HG03103 (cell line): ENCODE results near the gene RERE.

Source experiments
- ATAC-seq: cut with Tn5 transposase; IDR thresholded peaks from one replicate; pipeline ENCODE4 v1.9.1; 2021; ENCODE audit warnings: low read depth; ENCODE audit not compliant: unreplicated experiment

Gene RERE

DNA sequence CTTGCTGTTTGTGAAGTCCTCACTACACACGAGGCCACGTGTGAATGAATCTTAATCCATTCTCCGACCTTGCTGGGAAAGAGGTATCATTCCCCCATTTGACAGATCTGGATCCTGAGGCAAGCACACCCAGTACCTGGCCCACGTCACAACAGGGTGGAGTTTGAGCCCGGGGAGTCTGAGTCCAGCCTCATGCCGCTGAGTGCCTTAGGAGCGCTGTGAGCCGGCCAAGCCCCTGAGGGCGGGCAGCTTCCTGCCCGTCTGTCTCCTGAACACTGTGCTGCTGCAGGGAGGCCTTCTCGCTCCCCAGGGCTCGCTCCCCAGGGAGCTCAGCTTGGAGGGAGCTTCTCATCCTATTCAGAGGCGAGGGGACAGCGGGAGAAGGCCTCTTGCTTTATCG is 469.8 kb downstream of the RERE start:
- no peak for ATAC-seq

DNA sequence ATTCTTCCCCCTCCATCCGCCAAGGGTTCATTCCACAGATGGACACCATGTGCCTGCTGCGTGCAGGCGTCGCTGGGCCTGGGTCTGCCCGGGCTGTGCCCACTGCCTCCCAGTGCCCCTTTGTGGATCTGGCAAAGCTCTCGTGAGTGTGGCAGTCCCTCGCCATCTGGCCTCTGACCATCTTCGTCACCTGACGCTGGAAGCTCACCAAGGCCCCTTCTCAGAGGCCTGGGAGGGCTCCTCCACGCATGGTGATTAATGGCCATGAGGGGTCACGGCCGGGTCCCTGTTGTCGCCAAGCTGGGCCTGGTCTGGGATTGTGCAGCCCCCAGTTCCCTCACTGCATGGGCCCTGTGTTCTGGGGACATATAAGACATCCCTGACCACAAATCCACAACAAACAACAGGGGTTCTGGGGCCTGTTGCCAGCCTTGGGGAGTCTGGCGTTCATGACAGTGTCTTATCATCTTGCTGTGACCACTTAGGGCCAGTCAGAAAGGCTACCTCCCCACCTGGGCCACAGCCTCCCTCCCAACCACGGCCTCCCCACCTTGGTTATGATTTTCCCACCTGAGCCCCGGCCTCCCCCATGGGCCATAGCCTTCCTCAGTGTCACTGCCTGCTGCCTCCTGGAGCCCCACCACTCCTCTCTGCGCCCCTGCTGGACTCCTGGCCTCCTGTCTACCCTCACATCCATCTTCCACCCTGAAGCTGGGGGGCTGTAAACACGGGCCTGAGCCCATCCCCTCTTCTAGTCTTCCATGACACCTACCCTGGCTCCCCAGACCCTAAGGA is 471.6 kb downstream of the RERE start:
- ATAC-seq = no peak

DNA sequence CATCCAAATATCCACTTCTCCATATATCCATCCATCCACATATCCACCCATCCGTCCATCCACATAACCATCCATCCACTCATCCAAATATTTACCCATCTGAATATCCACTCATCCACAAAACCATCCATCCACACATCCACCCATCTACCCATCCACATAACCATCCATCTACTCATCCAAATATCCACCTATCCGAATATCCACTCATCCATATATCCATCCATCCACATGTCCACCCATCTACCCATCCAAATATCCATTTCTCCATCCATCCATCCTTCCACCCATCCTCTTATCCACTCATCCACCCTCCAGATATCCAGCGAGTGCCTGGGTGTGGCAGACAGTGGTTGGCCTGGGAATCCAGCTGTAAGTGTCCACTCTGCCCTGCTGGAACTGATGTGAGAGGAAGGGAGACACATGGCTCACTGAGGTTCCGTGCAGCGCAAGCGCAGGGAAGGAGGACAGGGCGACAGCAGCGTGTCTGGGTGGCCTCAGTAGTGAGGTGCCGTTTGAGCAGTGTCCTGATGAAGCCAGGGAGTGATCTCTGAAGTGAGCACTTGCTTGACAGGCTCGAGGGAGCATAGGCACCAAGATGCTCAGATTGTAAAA is 472.4 kb downstream of the RERE start:
- no peak for ATAC-seq

DNA sequence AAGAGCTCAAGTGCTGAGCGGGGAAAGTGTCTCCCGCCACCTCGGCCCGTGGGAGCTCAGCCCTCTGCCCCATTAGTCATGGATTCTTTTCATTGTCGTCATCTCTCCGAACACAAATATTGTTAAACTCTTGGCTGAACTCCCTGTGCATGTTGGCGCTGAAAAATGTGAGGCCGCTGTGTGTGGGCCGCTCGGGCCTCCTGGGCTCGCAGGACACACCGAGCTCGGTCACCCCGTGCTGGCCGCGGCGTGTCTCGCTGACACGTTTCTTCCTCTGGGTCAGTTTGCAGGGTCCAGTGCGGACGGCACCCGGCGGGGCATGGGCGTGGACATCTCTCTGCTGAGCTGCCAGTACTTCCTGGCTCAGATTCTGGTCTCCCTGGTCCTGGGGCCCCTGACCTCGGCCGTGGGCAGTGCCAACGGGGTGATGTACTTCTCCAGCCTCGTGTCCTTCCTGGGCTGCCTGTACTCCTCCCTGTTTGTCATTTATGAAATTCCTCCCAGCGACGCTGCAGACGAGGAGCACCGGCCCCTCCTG is 473.9 kb downstream of the RERE start:
- no peak for ATAC-seq

DNA sequence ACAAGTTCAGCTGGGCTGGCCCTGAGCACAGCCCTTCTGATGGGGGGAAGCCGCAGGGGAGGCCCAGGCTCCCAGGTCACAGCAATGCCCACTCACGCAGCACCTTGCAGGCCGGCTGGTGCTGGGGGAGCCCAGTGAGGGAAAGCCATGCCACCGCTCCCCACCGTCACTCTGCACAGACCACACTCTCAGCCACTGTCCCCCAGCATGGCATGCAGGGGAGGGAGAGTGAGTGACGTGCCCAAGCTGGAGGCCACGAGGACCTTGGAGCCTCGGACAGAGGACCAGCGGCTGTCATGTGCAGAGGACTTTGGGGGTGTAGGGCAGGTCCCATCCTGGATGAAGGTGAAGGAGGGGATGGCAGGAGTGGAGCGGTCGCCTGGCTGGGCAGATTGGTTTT is 474.4 kb downstream of the RERE start:
- ATAC-seq = no peak

DNA sequence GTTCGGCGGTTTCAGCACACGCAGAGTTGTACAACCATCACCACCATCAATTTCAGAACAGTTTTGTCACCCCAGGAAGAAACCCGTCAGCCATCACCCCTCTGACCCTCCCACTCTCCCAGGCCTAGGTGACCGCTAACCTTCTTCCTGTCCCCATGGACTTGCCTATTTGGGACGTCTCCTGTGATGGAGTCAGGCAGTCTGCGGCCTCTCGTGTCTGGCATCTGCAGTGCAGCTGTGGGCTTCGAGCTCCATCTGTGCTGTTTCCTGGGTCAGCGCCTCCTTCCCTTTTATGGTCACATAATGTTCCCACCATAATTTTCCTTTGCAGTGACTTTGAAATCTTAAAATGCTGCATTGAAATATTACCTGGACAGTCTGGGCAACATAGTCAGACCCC is 475.1 kb downstream of the RERE start:
- no peak for ATAC-seq

DNA sequence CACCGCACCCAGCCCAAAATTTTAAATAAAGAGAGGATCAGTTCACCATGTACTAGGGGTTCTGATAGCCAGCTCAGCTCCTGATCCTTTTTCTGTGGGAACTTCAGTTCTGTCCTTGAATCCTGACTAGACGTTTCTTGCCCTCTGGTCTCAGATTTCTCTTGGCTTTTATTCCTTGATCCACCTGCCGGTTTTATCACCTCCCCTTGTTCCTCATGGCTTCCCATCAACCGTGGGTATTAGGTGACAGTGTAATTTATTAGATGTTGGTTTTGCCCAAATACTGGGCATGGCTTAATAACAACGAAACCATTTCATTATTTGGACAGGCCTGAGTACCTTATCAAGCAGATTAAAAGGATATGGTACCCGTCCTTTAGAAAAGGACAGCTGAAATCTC is 477.0 kb downstream of the RERE start:
- no peak for ATAC-seq

DNA sequence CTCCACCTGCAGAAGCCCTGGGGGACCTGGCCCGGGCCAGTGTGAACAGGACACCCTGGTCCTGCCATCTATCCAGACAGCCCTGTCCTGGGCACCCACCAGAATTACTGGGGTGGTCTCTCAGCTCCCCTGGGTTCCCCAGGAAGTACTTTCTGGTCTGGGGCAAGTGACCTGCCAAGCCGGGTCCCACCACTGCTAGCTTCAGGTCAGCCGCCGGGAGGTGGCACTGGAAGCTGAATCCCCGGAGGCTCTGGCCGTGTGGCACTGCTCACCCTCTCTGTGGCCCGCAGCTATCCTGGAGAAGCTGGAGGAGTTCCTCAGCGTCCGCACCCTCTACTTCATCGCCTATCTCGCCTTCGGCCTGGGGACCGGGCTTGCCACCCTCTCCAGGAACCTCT is 478.2 kb downstream of the RERE start:
- ATAC-seq = no peak

DNA sequence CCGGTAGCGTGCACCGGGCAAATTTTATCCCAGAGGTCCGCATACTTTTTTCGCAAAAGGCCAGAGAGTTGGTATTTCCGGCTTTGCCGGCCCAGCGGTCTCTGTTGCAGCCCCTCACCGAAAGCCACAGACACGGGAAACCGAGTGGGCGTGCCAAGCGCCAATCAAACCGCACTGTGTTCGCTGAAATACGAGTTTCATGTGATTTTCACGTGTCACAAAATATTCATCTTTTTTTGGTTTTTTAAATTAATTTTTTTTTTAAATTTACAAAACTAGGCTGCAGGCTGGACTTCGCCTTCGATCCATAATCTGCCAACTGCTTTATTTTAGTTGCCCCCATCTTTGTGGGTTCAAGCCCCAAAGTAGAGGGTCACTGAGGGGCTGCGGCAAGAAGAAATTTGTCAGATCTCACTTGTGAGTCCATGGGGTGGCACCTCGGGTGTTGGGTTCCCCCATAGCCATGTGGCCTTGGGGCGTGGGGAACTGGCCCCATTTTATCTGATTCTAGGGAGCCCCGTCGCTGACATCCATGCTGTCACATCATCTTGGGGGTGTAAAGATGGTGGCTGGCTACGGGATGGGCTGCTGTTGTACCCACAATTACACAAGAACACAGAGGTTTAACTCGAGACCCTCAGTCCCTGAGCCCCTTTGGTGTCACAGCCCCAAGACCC is 478.8 kb downstream of the RERE start:
- ATAC-seq = no peak

DNA sequence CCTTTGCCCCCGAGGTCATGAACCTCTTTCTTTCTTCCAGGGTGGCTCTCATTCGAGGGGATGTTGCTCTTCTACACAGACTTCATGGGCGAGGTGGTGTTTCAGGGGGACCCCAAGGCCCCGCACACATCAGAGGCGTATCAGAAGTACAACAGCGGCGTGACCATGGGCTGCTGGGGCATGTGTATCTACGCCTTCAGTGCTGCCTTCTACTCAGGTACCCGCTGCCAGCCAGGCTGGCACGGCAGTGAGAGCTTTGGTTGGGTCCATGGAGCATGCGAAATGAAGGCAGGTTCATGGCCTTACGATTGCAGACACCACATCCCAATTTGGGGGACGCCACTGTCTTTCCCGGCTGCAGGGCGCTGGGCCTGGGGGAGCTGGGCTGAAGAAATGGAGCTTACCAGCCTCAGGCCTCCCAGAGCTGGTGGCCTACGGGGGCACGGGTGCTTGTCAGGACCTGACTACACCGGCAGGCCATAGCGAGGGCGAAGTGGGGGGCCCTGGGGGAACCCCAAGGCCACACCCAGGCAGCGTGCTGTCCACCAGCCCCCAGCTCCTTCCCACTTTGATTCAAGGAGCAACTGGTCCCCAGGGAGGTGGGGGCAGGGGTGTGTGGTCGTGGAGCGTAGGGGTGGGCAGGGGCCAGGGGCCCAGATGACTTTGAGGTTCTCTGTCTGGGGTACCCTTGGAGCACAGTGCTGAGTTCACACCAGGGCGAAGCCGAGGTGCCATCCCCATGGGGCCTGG is 479.5 kb downstream of the RERE start:
- no peak for ATAC-seq

DNA sequence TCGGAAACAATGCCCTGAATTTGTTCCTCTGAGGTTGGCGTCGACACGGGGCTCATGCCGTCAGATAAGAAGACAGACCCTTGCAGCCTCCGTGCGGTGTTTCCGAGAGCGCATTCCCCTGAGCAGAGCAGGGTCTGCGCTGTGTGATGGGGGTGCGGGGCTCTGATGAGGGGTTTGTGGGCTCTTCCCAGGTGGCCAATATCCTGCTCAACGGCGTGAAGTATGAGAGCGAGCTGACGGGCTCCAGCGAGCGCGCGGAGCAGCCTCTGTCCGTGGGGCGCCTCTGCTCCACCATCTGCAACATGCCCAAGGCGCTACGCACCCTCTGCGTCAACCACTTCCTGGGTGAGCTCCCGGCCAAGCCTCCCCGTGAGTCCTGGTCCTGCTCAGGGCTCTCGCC is 482.2 kb downstream of the RERE start:
- ATAC-seq = no peak

DNA sequence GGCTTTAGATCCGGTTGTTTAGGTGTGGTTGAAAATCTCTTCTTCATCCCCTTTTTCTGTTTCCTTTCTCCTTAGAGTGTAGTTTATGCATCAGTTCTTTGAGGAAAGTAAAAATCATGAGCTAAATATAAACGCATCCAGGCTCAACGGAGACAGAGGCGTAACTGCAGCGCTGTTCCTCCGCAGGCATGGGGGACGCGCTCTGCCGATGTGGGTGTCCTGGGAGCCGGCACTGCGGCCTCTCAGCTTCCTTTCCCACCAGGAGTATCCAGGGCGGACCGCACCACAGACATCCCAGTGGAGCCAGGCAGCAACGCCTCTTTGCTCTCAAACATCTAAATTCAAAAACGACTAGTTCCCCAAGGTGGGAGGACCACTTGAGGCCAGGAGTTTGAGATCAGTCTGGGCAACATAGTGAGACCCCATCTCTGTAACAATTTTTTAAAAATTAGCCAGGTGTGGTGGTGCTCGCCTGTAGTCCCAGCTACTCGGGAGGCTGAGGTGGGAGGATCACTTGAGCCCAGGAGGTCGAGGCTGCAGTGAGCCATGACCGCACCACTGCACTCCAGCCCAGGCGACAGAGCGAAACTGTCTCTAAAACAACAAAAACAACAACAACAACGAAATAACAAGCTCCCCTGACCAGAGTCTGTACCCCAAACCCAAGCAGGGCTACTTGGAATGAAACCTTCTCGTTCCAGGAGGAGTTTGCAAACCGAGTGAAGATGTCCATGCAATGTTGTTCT is 483.2 kb downstream of the RERE start:
- ATAC-seq = no peak

DNA sequence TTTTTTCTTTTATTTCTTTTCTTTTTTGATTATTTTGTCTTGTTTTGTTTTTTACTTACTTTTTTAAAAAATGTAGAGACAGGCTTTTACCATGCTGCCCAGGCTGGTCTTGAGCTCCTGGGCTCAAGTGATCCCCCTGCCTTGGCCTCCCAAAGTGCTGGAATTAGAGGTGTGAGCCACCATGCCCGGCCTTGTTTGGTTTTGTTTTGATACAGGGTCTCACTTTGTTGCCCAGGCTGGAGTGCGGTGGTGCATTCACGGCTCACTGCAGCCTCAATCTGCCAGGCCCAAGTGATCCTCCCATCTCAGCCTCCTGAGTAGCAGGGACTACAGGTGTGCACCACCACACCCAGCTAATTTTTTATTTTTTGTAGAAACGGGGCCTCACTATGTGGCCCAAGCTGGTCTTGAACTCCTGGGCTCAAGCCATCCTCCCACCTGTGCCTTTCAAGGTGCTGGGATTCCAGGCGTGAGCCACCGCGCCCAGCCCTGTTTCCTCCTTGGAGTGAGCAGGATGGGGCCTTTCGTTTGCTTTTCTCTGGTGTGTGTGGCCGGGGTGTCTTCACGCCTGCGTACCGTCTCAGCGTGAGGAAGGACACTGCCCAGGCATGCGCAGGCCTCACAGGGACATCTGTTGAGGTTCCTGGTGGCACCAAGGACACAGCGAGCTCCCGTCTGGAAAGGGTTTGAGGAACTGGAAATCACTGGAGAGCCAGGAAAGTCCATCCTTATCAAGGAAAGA is 484.0 kb downstream of the RERE start:
- ATAC-seq = no peak

DNA sequence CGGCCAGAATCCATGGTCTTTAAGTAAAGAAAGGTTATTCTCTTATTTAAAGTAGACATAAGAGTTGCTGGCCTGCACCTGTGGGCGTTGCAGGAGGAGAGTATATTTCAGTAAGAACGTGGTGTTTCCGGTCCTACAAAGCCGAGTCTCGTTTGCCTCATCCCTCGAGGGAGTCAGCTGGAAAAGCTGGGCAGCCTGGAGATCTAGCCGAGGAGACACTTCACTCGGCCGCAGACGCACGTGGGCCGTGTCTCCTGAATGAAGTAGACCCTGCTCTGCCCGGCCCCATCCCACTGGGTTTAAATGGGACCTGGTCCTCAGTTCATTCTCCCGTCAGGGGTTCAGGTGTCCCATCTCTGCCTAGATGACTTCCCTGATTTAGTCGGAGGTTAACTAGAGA is 484.6 kb downstream of the RERE start:
- no peak for ATAC-seq

DNA sequence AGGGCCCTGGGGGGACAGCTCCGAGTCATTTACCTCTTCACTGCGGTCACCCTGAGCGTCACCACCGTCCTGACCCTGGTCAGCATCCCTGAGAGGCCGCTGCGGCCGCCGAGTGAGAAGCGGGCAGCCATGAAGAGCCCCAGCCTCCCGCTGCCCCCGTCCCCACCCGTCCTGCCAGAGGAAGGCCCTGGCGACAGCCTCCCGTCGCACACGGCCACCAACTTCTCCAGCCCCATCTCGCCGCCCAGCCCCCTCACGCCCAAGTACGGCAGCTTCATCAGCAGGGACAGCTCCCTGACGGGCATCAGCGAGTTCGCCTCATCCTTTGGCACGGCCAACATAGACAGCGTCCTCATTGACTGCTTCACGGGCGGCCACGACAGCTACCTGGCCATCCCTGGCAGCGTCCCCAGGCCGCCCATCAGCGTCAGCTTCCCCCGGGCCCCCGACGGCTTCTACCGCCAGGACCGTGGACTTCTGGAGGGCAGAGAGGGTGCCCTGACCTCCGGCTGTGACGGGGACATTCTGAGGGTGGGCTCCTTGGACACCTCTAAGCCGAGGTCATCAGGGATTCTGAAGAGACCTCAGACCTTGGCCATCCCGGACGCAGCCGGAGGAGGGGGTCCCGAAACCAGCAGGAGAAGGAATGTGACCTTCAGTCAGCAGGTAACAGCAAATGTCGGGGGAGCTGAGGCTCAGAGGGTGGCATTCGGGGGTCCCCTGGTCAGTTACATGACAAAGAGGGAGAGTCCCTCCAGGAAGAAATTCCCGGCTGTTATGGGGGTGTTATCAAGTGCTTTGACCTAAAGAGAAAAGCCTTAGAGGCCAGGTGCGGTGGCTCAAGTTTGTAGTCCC is 486.9 kb downstream of the RERE start:
- ATAC-seq = no peak

DNA sequence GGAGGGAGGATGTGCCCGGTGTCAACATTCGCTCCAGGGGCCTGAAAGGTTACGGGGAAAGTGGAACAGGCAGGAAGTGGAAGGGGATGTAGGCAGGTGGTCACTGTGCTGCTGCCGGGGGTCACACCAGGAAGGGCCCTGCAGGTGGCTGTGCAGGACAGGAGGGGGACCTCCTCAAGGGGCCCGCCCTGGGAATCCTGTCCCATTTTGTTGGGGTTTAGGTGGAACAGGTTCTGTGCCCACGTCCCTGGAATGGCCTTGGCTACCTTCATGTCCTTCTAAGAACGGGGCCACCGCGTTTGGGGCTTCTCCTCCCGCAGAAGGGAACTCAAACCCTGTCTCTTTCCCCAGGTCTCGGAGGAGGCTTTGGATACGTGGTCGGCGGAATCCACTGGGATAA is 487.6 kb downstream of the RERE start:
- no peak for ATAC-seq

DNA sequence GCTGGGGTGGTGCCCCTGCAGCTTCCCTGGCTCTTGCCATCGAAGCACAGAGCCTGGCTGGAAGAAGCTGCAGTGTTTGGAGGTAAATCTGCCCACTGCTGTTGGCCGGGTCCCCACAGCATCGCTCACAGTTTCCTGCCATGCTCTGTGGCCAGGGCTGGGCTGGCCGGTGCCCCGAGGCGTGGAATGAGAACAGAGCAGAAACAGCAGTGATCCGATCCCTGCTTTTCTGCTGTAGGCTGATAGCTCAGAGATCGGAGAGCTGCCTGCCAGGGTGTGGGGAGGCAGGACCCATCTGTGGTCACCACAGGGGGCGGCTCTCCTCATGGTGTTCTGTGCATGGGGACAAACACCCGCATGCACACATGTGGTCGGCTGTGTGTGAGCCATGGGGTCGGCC is 488.0 kb downstream of the RERE start:
- ATAC-seq = no peak

DNA sequence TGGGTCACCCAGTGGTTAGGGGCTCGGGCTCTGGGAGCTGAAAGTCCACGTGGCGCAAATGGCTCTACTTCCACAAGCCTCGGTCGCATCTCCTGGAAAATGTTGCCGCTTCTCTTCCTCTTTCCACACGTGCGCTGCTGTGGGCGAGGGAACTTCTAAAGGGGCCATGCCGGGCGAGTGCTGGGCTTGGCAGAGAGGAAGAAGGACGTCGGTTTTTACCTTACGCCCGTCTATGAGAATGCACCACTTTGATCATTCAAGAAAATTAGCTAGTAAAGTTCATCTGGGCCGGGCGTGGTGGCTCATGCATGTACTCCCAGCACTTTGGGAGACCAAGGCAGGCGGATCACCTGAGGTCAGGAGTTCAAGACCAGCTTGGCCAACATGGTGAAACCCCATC is 489.2 kb downstream of the RERE start:
- no peak for ATAC-seq

DNA sequence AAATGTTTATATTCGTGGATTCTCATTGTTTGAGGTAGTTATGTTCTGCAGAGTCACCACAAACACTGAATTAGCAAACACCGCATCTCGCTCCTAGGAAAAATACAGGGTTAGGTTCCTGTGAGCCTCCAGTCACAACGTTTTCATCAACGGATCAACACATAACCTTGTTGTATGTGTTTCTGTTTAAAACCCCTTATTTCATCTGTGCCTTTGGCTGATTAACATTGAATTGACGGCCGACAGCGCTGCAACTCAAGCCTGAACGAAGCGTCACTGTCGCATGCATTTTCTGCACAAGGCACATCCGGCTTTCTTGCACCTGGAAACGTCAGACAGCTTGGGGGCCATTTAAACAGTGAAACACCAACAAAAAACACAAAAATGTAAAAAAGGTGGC is 491.2 kb downstream of the RERE start:
- ATAC-seq = no peak
